ENCODE data around the gene CHST9. TPM values are rescaled to one million over a fixed set of nuclear protein-coding genes. Genes with fewer than 3 reads are reported as not detected.

CHST9 gene
- total and polyA plus RNA-seq, 10 of the 15 experiments (the other 5 are each of a cell fraction or from before 2014, with no cell fraction given), result 0.34 TPM; not detected in 9

- TF ChIP-seq IKZF2 (IDR thresholded peaks at IDR 0.05), result no peak
- TF ChIP-seq EZH2 (IDR thresholded peaks at IDR 0.05; ENCODE audit: borderline replicate concordance, control insufficient read depth, low read depth, low read length), result no peak
- no peak for TF ChIP-seq MYB (IDR thresholded peaks at IDR 0.05; ENCODE audit: borderline replicate concordance, low read depth, low read length)
- TF ChIP-seq STAT3 (IDR thresholded peaks at IDR 0.05; ENCODE audit: low read depth, low read length), result no peak
- TF ChIP-seq IRF3 (IDR thresholded peaks at IDR 0.05), result no peak
- TF ChIP-seq SP1 (IDR thresholded peaks at IDR 0.05; ENCODE audit: low read depth, low read length), result no peak
- no peak for TF ChIP-seq ATF7 (IDR thresholded peaks at IDR 0.05; ENCODE audit: low read depth)
- TF ChIP-seq EP300 (IDR thresholded peaks at IDR 0.05; ENCODE audit: borderline replicate concordance in 1 of 2, control insufficient read depth in 1 of 2, low read depth in 2 of 2, low read length in 2 of 2), result no peak
- TF ChIP-seq PAX5 (IDR thresholded peaks at IDR 0.05; ENCODE audit: borderline replicate concordance, low read depth, low read length), result no peak
Observed at GRCh38 chr18:26977781-26978180, 207.3 kb downstream of the CHST9 start (continued).

- Histone ChIP-seq H4K20me1 (ENCODE audit: control insufficient read depth, insufficient read depth) (no peaks in the 10 kb centered on the region), H3K4me1 (ENCODE audit: control insufficient read depth, insufficient read depth, low read length) (peaks cover 8% of the 10 kb centered on the region; the same call in 1 of the 2 replicates), H3K4me2 (ENCODE audit: control insufficient read depth, insufficient read depth) (no peak overlapping the region), H3K27me3 (replicated peaks in 1 of 2; ENCODE audit: control insufficient read depth in 2 of 2, insufficient read depth in 2 of 2, low read length in 1 of 2) (no peaks in the 10 kb centered on the region), H3K9ac (ENCODE audit: control insufficient read depth, insufficient read depth, low read length) (no peak overlapping the region), H3K36me3 (ENCODE audit: control insufficient read depth in 2 of 2, insufficient read depth in 2 of 2, low read length in 1 of 2) (no peaks in the 10 kb centered on the region), H3K4me3 (no peak overlapping the region), H3K9me3 (replicated peaks; ENCODE audit: control insufficient read depth, insufficient read depth, low read length) (no peaks in the 10 kb centered on the region), H2AFZ (ENCODE audit: control insufficient read depth, low read depth, low read length) (peak overlapping the region; percentile 65), H3K79me2 (ENCODE audit: control insufficient read depth, insufficient read depth, low read length) (no peaks in the 10 kb centered on the region), H3K27ac (ENCODE audit: control insufficient read depth, insufficient read depth) (no peak overlapping the region)
- TF ChIP-seq ATF7 (IDR thresholded peaks at IDR 0.05; ENCODE audit: low read depth) (no peak), TCF7 (IDR thresholded peaks at IDR 0.05; ENCODE audit: borderline replicate concordance) (no peak), BHLHE40 (IDR thresholded peaks at IDR 0.05; ENCODE audit: borderline replicate concordance in 1 of 2, low read depth in 2 of 2, low read length in 1 of 2) (no peak), NR2C2 (IDR thresholded peaks at IDR 0.05; ENCODE audit: borderline replicate concordance, control insufficient read depth, insufficient read length, low read depth) (no peak), ZBED1 (IDR thresholded peaks at IDR 0.05; ENCODE audit: borderline replicate concordance) (no peak), JUND (IDR thresholded peaks at IDR 0.05; ENCODE audit: low read depth, low read length) (no peak), RUNX3 (IDR thresholded peaks at IDR 0.05; ENCODE audit: low read length) (no peak), ZNF217 (IDR thresholded peaks at IDR 0.05) (no peak), FOS (IDR thresholded peaks at IDR 0.05; ENCODE audit: borderline replicate concordance, extremely low read depth, insufficient read length) (no peak), PBX3 (IDR thresholded peaks at IDR 0.05; ENCODE audit: insufficient replicate concordance, low read depth, low read length) (no peak), ZNF384 (IDR thresholded peaks at IDR 0.05; ENCODE audit: borderline replicate concordance, low read depth, low read length) (no peak)
- ChIA-PET RAD21 (ENCODE audit: unreplicated experiment) (no interaction called here), POLR2A (no interaction called here), SMC1A (ENCODE audit: uncharacterized antibody, unreplicated experiment) (interaction anchor here (1.1 kb wide), 1 partner anchor 15 kb away, joined by 3 read pairs; no protein-coding TSS in a partner anchor), CTCF (no interaction called here)
- 100% methylated on average over 2 of the region's 2 CpGs for WGBS (ENCODE audit: insufficient coverage, insufficient replicate concordance, low lambda C conversion rate, missing lambda C conversion rate)
- BruUV-seq (replicated peaks), result no TSS peak
- FAIRE-seq, result peak; percentile 78
- intact Hi-C loops (cut with micrococcal nuclease; ENCODE audit: unreplicated experiment) (loop anchor here (10.0 kb wide), 1 partner anchor 431 kb away; the partner anchor contains the start of gene KCTD1), in situ Hi-C loops (cut with MboI) (loop anchor here (10.0 to 25.0 kb wide), 3 partner anchors 61 to 664 kb away; no protein-coding TSS in a partner anchor)
- no peak for ATAC-seq
- DNase-seq (ENCODE audit: low read depth, low spot score), result no peak
Observed at GRCh38 chr18:26976206-26976605, 208.9 kb downstream of the CHST9 start.

Data from GM12878 (cell line).